Kidney epithelial cell (primary cell): ENCODE data around the gene CAMSAP1. TPM values are rescaled to one million over a fixed set of nuclear protein-coding genes. Genes with fewer than 3 reads are reported as not detected.

Experiments
- DNase-seq: peaks from one replicate; pipeline ENCODE4 v3.0.0-alpha.2; 2010; ENCODE audit warnings: low read depth
- H3K27me3 ChIP-seq: 2 replicates; pipeline ENCODE4 v1.6.0; 2011; ENCODE audit warnings: low read length; ENCODE audit not compliant: control insufficient read depth, insufficient read depth
- H3K36me3 ChIP-seq: 2 replicates; pipeline ENCODE4 v1.5.1; 2011; ENCODE audit warnings: low read length; ENCODE audit not compliant: control insufficient read depth, insufficient read depth
- H3K4me3 ChIP-seq: 2 replicates; pipeline ENCODE4 v1.5.1; 2011; ENCODE audit warnings: low read depth, mild to moderate bottlenecking, control low read depth, low read length
- CTCF ChIP-seq: IDR thresholded peaks from 2 replicates; pipeline ENCODE4 v1.5.1; 2011; ENCODE audit warnings: mild to moderate bottlenecking, moderate library complexity, low read length, control low read depth, inconsistent platforms; ENCODE audit not compliant: insufficient read depth, poor library complexity, severe bottlenecking
- total RNA-seq: library from RNA; depleted of rRNA; stranded (reverse); fragments of >200 nt; gene quantifications from 2 replicates; pipeline ENCODE4 v1.2.3, GENCODE V29; 2015

Gene CAMSAP1
- total RNA-seq, 1 donor from 2014 or later, result 70.4 TPM

- DNase-seq, result no peak
- Histone ChIP-seq H3K4me3 (no peak overlapping the region), H3K36me3 (peaks cover 3% of the 10 kb centered on the region), H3K27me3 (no peaks in the 10 kb centered on the region)
- no peak for TF ChIP-seq CTCF
Observed at GRCh38 chr9:135930446-135931345, 23.4 kb upstream of the CAMSAP1 start.

GRCh38 chr9:135929656-135930445 lies 22.5 kb upstream of the CAMSAP1 start:
- Histone ChIP-seq H3K27me3 (no peaks in the 10 kb centered on the region), H3K4me3 (no peak overlapping the region), H3K36me3 (peaks cover 3% of the 10 kb centered on the region)
- no peak for DNase-seq
- no peak for TF ChIP-seq CTCF

- Histone ChIP-seq H3K4me3 (no peak overlapping the region), H3K27me3 (no peaks in the 10 kb centered on the region), H3K36me3 (peaks cover 3% of the 10 kb centered on the region)
- DNase-seq, result no peak
- TF ChIP-seq CTCF, result no peak
Observed at GRCh38 chr9:135928731-135929655, 21.6 kb upstream of the CAMSAP1 start.

GRCh38 chr9:135928074-135928730 lies 20.9 kb upstream of the CAMSAP1 start:
- Histone ChIP-seq H3K4me3 (no peak overlapping the region), H3K27me3 (no peaks in the 10 kb centered on the region), H3K36me3 (peaks cover 2% of the 10 kb centered on the region)
- no peak for TF ChIP-seq CTCF
- DNase-seq, result no peak
